ENCODE data around the gene WDR93. TPM values are rescaled to one million over a fixed set of nuclear protein-coding genes. Genes with fewer than 3 reads are reported as not detected.
A peak's percentile ranks its signal among the peaks of the same experiment; 100 is the strongest.

Gene WDR93
- total and polyA plus RNA-seq, 2 donors, result 0.16 TPM; not detected in 1

DNA sequence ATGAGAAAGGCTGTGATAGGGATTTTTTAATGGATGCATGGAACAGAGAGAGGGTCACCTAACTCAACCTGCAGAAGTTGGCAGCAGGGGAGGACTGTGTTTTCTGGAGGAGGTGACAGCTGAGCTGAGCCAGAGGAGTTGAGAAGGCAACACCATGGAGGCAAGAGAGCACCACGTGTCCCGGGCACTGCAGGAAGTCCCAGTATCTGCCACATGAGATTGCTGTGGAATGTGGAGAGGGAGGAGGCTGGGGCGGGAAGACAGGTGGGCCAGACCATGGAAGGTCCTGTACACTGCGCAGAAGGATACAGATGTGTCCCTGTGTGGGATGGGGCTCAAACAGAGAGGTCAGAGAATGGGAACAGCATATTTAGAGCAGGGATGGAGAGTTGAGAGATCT is 45.2 kb downstream of the WDR93 start:
- Histone ChIP-seq H3K4me1 (ENCODE audit: insufficient read depth) (no peaks in the 10 kb centered on the region), H3K36me3 (ENCODE audit: insufficient read depth) (no peaks in the 10 kb centered on the region), H3K27ac (ENCODE audit: low read depth) (no peak overlapping the region), H3K4me3 (ENCODE audit: low read depth, low read length) (no peak overlapping the region)
- 56% methylated on average over 4 of the region's 4 CpGs for WGBS
- no peak for DNase-seq (ENCODE audit: extremely low spot score)

DNA sequence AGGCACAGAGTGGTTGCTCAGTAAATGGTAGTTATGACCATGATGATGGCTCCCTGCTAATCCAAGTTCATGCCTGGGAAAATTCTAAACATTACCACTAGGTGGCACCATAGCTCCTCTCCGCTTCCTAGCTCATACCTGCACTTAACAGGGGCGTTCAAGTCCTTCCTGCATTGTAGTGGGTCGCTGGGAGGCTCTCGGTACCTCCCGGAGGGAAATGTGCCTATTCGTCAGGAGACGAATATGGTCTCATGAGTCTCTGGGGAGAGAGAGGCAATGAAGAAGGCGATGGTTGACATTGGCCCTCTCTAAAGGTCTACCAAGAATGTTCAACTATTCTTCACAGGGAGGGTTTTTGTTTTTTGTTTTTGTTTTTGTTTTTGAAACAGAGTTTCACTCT is 49.5 kb downstream of the WDR93 start:
- DNase-seq (ENCODE audit: extremely low spot score), result peak; percentile 56
- H3K36me3 ChIP-seq (ENCODE audit: insufficient read depth), result no peaks in the 10 kb centered on the region
- H3K4me3 ChIP-seq (ENCODE audit: low read depth, low read length), result no peak overlapping the region
- 8% methylated on average over 8 of the region's 8 CpGs for WGBS
- H3K4me1 ChIP-seq (ENCODE audit: insufficient read depth), result no peaks in the 10 kb centered on the region
- no peak overlapping the region for H3K27ac ChIP-seq (ENCODE audit: low read depth)

DNA sequence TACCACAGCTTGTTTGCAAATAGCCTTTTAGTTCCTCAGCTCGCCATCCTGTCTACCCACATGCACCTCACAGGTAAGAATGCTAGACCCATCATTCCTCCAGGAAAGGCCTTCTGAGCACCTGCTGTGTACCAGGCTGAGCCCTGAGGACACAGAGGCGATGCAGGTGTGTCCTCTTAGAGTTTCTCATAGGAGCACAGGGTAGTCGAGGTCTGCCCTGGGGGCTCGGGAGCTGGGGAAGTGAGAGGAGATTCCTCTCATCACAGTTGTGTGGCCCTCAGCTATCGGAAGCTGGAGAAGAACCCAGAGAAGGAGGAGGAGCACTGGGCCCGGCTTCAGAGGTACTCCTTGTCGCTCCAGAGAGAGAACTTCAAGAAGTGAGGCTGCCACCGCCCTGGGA is 52.4 kb downstream of the WDR93 start:
- Histone ChIP-seq H3K4me1 (ENCODE audit: insufficient read depth) (no peaks in the 10 kb centered on the region), H3K27ac (ENCODE audit: low read depth) (no peak overlapping the region), H3K36me3 (ENCODE audit: insufficient read depth) (no peaks in the 10 kb centered on the region), H3K4me3 (ENCODE audit: low read depth, low read length) (no peak overlapping the region)
- whole genome bisulfite sequencing, result 85% methylated on average over 8 of the region's 8 CpGs
- no peak for DNase-seq (ENCODE audit: extremely low spot score)

DNA sequence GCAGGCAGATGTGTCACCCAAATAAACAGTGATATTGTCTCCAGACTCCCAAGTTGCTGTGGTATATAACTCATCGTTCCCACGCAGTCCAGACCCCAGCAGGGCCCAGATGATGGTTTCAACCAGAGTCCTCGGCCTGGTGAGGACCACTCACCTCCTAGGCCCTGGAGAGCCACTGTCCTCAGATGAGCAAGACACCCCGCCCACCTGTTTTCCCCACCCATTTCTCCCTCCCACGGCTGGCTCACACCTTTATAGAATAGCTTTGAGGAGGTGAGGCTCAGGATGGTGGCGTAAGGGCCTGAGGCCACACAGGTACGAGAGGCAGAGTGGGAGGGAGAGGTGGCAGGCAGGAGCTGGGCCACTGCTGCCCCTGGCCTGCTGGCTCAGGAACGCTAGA is 53.0 kb downstream of the WDR93 start:
- 86% methylated on average over 8 of the region's 8 CpGs for WGBS
- Histone ChIP-seq H3K4me1 (ENCODE audit: insufficient read depth) (no peaks in the 10 kb centered on the region), H3K4me3 (ENCODE audit: low read depth, low read length) (no peak overlapping the region), H3K36me3 (ENCODE audit: insufficient read depth) (no peaks in the 10 kb centered on the region), H3K27ac (ENCODE audit: low read depth) (no peak overlapping the region)
- no peak for DNase-seq (ENCODE audit: extremely low spot score)

DNA sequence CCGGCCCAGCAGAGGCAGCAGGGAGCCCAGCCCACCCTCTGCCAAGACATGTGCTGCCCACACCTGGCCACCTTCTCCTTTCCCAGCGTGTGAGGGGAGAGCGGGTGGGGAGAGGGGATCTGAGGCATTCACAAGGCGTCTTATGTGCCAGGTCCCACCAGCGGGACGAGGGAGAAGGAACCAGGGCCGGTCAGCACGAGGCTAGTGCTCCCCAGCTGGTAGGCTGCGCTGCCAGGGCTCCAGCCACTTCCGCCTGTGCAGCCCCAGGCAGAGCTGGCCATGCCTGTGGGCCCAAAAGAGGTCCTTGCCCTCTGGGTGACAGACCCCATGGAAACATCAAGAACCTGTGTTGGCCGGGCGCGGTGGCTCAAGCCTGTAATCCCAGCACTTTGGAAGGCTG is 54.5 kb downstream of the WDR93 start:
- Histone ChIP-seq H3K27ac (ENCODE audit: low read depth) (no peak overlapping the region), H3K4me3 (ENCODE audit: low read depth, low read length) (no peak overlapping the region), H3K36me3 (ENCODE audit: insufficient read depth) (no peaks in the 10 kb centered on the region), H3K4me1 (ENCODE audit: insufficient read depth) (no peaks in the 10 kb centered on the region)
- no peak for DNase-seq (ENCODE audit: extremely low spot score)
- 81% methylated on average over 13 of the region's 13 CpGs for WGBS

DNA sequence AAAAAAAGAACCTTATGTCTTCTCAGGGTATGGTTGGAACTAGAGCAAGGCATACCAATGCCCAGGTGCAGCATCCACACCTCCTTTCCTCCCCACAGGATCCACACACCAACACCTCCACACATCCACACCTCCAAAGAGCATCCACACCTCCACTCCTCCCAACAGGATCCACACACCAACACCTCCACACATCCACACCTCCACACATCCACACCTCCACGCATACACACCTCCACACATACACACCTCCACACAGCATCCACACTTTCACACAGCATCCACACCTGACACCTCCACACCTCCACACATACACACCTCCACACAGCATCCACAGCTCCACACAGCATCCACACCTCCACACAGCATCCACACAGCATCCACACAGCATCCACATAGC is 55.2 kb downstream of the WDR93 start:
- Histone ChIP-seq H3K36me3 (ENCODE audit: insufficient read depth) (no peaks in the 10 kb centered on the region), H3K27ac (ENCODE audit: low read depth) (no peak overlapping the region), H3K4me1 (ENCODE audit: insufficient read depth) (no peaks in the 10 kb centered on the region), H3K4me3 (ENCODE audit: low read depth, low read length) (no peak overlapping the region)
- WGBS, result 26% methylated on average over 1 of the region's 1 CpG
- DNase-seq (ENCODE audit: extremely low spot score), result no peak

DNA sequence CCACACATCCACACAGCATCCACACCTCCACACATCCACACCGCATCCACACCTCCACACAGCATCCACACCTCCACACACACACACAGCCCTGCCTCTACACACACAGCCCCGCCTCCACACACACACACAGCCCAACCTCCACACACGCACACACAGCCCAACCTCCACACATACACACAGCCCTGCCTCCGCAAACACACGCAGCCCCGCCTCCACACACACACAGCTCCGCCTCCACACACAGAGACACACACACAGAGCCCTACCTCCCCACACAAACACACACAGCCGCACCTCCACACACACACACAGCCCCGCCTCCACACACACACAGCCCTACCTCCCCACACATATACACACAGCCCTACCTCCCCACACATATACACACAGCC is 55.8 kb downstream of the WDR93 start:
- H3K36me3 ChIP-seq (ENCODE audit: insufficient read depth), result no peaks in the 10 kb centered on the region
- DNase-seq (ENCODE audit: extremely low spot score), result no peak
- H3K4me3 ChIP-seq (ENCODE audit: low read depth, low read length), result no peak overlapping the region
- H3K4me1 ChIP-seq (ENCODE audit: insufficient read depth), result no peaks in the 10 kb centered on the region
- 73% methylated on average over 9 of the region's 9 CpGs for WGBS
- H3K27ac ChIP-seq (ENCODE audit: low read depth), result no peak overlapping the region

DNA sequence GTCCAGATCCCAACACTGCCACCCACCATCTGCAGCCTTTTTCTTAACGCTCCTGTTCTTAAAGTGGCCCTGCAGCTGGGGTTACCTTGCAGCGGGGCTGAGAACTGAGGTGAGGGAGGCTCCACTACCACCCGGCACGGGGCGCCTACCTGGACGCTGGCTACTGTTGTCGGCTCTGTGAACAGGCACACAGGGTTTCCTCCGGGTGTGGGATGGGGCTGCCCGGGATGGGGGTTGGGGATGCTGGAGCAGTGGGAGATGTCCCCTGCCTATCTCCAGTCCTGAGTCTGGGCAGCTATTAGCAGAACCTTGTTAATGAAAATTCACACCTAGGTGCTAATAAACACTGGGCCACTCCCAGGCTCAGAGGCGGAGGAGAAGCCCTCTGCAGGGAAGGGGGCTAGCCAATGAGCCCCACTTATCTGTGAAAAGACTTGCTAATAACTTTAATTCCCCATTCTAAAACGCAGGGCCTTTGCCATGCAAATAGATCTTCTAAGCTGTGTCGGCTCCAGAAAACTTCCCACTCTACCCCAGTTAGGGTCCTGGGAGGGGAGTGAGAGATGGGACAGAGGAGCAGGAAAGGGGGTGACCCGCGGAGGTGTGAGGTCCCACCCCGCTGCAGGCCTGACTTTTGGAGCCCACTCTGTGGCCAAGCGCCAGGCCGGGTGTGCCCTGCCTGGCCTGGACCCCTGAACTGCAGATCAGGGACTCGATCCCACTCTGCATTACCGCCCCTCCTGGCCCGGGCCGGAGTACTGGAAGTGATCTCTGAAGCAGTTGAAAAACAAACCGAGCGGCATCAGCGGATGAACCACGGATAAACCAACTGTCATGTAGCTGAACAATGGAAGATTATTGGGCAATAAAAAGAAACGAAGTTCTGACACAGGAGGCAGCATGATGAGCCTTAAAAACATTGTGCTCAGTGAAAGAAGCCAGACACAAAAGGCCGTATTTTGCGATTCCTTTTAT is 57.4 kb downstream of the WDR93 start:
- H3K27ac ChIP-seq (ENCODE audit: low read depth), result no peak overlapping the region
- H3K4me3 ChIP-seq (ENCODE audit: low read depth, low read length), result no peak overlapping the region
- no peaks in the 10 kb centered on the region for H3K4me1 ChIP-seq (ENCODE audit: insufficient read depth)
- DNase-seq (ENCODE audit: extremely low spot score), result no peak
- no peaks in the 10 kb centered on the region for H3K36me3 ChIP-seq (ENCODE audit: insufficient read depth)
- 54% methylated on average over 28 of the region's 28 CpGs for WGBS

DNA sequence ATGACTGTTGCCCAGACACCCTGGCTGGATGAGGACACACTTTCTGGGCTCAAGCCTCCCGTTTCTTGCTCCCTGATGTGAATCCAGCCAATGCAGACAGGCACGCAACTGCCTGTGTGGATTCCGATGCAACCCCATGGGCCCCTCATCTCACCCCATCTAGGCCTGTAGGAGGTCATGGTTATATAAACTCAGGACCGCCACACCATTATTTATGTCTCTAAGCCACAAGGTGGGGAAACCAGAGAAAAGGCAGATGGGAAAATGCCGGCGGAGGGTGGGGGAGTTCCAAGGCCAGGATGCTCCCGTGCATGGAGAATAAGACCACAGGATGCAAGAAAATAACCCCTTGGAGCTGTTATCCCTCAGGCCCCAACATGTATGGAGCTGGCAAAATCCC is 58.4 kb downstream of the WDR93 start:
- H3K27ac ChIP-seq (ENCODE audit: low read depth), result no peak overlapping the region

DNA sequence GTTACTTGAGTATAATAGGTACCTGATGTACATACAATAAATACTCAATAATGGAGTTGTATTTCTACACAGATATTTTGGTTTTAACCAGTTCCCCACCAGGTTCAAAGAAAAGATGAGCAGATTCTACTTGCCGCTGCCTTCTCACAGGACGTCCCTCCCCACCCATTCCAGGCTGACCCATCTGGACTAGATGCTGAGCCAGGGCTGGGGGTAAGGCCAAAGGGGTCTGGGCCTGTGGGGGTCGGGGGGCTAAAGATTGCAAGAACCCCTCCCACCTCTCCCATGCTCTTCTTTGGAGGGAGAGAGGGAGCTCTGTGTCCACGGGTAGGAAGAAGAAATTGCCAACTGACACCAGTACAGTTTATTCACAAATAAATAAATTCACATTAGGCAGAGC is 58.9 kb downstream of the WDR93 start:
- H3K27ac ChIP-seq (ENCODE audit: low read depth), result no peak overlapping the region

More for the DNA sequence above, 58.4 kb downstream of the WDR93 start:
- no peak for DNase-seq (ENCODE audit: extremely low spot score)
- 83% methylated on average over 7 of the region's 7 CpGs for WGBS
- Histone ChIP-seq H3K4me3 (ENCODE audit: low read depth, low read length) (no peak overlapping the region), H3K36me3 (ENCODE audit: insufficient read depth) (no peaks in the 10 kb centered on the region), H3K4me1 (ENCODE audit: insufficient read depth) (no peaks in the 10 kb centered on the region)

DNA sequence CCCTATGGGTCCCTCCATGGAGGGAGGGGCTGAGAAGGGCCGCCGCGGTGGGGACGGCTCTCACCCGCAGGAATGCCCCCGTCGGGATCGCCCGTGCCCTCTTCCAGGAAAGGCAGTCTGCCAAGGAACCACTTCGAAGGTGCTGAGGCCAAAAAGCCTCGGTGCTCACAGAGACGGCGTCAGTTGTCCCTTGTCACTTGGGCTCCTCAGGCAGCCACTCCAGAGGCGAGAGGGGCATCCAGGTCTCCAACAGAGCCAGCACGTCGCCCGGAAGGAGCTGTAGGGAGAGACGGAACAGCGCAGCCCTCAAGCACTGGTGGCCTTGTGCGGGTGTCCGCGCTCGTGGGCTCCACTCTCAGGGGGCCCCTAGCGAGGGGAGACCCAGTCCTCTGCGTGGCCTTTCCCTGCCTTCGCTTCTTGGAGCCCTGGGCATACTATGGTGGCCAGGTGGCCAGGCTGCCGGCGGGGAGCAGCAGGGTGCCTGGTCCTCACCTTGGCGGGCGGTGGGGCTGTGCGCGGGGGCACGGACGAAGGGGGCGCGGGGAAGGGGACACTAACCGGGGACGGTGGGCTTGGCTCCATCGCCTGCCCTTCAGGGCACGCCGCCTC is 59.4 kb downstream of the WDR93 start:
- H3K36me3 ChIP-seq (ENCODE audit: insufficient read depth), result no peaks in the 10 kb centered on the region
- DNase-seq (ENCODE audit: extremely low spot score), result no peak
- no peak overlapping the region for H3K27ac ChIP-seq (ENCODE audit: low read depth)
- H3K4me1 ChIP-seq (ENCODE audit: insufficient read depth), result no peaks in the 10 kb centered on the region
- WGBS, result 5% methylated on average over 41 of the region's 41 CpGs
- peak overlapping the region; percentile 61 for H3K4me3 ChIP-seq (ENCODE audit: low read depth, low read length)

More for the DNA sequence above, 58.9 kb downstream of the WDR93 start:
- DNase-seq (ENCODE audit: extremely low spot score), result no peak
- Histone ChIP-seq H3K4me3 (ENCODE audit: low read depth, low read length) (no peak overlapping the region), H3K36me3 (ENCODE audit: insufficient read depth) (no peaks in the 10 kb centered on the region), H3K4me1 (ENCODE audit: insufficient read depth) (no peaks in the 10 kb centered on the region)
- 65% methylated on average over 4 of the region's 4 CpGs for WGBS

DNA sequence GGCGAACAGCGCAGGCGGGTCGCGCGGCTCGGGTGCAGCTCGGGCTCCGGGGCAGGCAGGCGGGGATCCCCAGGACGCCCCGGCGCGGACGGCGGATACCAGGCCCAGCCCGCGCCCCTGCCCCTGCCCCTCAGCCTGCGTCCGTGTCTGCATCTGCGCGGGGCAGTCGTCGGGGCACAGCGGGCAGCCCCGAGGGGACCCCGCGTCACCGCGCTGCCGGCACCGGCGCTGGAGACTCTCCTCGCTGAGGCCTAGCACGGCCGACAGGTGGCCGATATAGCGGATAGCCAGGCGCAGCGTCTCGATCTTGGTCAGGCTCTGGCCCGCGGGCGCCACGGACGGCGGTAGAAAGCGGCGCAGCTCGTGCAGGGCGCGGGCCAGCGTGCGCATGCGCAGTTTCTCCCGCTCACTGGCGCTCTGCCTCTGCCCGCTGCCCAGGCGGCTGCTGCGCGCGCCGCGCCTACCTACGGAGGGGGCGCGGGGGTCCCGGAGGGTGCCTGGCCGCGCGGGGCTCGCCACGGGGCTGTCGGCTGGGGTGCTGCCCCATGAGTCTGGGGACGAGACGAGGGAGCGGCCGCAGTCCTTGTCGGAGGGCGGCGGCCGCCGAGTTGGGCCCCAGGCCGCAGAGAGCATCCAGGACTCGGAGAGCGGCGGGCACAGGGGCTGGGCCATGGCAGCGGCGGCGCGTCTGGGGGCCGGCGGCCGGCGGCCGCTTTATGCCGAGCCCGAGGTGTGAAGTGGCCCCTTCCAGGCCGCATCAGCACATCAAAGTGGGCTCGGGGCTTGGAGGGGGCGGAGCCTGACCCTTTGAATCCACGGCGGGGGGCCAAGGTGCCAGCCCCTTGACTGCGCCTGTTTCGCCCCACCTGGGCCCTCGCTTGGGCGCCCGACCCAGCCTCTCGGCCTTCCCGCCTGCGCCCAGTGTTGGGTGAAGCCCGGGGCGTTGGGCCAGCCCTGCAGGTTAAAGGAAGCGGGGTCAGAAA is 60.2 kb downstream of the WDR93 start, which contains the start of gene MESP1:
MESP1 (minus strand) TSS at position 690 of the 983 bp plus-strand sequence; CDS start at position 672, 18 bp downstream.
- no peaks in the 10 kb centered on the region for H3K4me1 ChIP-seq (ENCODE audit: insufficient read depth)
- peak within 1 kb of the TSS; percentile 61 for H3K4me3 ChIP-seq (ENCODE audit: low read depth, low read length)
- no peaks in the 10 kb centered on the region for H3K36me3 ChIP-seq (ENCODE audit: insufficient read depth)
- WGBS, result 2% methylated on average over 114 of the region's 114 CpGs
- DNase-seq (ENCODE audit: extremely low spot score), result peak; percentile 66
- H3K27ac ChIP-seq (ENCODE audit: low read depth), result no peak within 1 kb of the TSS

DNA sequence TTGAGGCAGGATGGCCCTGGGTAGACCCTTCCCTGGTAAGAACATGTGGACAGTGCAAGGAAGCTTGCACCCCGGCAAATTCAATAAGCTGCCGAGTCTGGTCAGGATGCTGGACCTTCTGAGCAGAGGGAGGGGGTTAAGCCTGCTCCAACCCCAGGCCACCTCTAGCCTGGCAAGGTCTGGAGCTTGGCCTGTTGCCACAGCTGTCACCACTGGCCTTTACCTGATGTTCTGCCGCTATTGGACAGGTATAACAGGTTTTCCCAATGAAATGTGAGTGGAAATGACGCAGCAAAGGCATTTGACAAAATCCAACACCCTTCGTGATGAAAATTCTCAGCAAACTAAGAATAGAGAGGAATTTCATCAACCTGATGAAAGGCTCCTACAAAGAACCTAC is 61.1 kb downstream of the WDR93 start:
- 87% methylated on average over 5 of the region's 5 CpGs for WGBS
- DNase-seq (ENCODE audit: extremely low spot score), result no peak
- Histone ChIP-seq H3K27ac (ENCODE audit: low read depth) (no peak overlapping the region), H3K36me3 (ENCODE audit: insufficient read depth) (no peaks in the 10 kb centered on the region), H3K4me3 (ENCODE audit: low read depth, low read length) (no peak overlapping the region), H3K4me1 (ENCODE audit: insufficient read depth) (no peaks in the 10 kb centered on the region)

All from urinary bladder (tissue), 4 donors.